ENCODE measurements around the gene PFDN2.
"Not testable (repeated sequence)": the region's sequence is repeated elsewhere in the genome, so short reads cannot be mapped to it uniquely, and the experiment has no call there.

PFDN2 gene

GRCh38 chr1:161080441-161081405 lies 37.1 kb downstream of the PFDN2 start:
- peak; percentile 20 for DNase-seq (ENCODE audit: low read depth, low spot score)

GRCh38 chr1:161079436-161080110 lies 38.3 kb downstream of the PFDN2 start:
- no peak for DNase-seq (ENCODE audit: low read depth, low spot score)

GRCh38 chr1:161077426-161077825 lies 40.4 kb downstream of the PFDN2 start:
- DNase-seq (ENCODE audit: low read depth, low spot score), result no peak

GRCh38 chr1:161076410-161076809 lies 41.4 kb downstream of the PFDN2 start:
- DNase-seq (ENCODE audit: low read depth, low spot score), result no peak

- no peak for DNase-seq (ENCODE audit: low read depth, low spot score)
Observed at GRCh38 chr1:161074676-161075368, 43.0 kb downstream of the PFDN2 start.

- DNase-seq (ENCODE audit: low read depth, low spot score), result no peak
Observed at GRCh38 chr1:161073474-161074121, 44.2 kb downstream of the PFDN2 start.

- DNase-seq (ENCODE audit: low read depth, low spot score), result no peak
Observed at GRCh38 chr1:161072751-161073449, 44.9 kb downstream of the PFDN2 start.

GRCh38 chr1:161071886-161072371 lies 45.9 kb downstream of the PFDN2 start:
- peak; percentile 36 for DNase-seq (ENCODE audit: low read depth, low spot score)

GRCh38 chr1:161070761-161071160 lies 47.1 kb downstream of the PFDN2 start:
- no peak for DNase-seq (ENCODE audit: low read depth, low spot score)

- DNase-seq (ENCODE audit: low read depth, low spot score), result no peak
Observed at GRCh38 chr1:161069731-161070270, 48.0 kb downstream of the PFDN2 start, which contains the start of gene ARHGAP30. Gene ARHGAP30 (minus strand): TSS chr1:161069891. CDS start chr1:161069624, 267 bp downstream.

- no peak for DNase-seq (ENCODE audit: low read depth, low spot score)
Observed at GRCh38 chr1:161069241-161069640, 48.6 kb downstream of the PFDN2 start.

DNA sequence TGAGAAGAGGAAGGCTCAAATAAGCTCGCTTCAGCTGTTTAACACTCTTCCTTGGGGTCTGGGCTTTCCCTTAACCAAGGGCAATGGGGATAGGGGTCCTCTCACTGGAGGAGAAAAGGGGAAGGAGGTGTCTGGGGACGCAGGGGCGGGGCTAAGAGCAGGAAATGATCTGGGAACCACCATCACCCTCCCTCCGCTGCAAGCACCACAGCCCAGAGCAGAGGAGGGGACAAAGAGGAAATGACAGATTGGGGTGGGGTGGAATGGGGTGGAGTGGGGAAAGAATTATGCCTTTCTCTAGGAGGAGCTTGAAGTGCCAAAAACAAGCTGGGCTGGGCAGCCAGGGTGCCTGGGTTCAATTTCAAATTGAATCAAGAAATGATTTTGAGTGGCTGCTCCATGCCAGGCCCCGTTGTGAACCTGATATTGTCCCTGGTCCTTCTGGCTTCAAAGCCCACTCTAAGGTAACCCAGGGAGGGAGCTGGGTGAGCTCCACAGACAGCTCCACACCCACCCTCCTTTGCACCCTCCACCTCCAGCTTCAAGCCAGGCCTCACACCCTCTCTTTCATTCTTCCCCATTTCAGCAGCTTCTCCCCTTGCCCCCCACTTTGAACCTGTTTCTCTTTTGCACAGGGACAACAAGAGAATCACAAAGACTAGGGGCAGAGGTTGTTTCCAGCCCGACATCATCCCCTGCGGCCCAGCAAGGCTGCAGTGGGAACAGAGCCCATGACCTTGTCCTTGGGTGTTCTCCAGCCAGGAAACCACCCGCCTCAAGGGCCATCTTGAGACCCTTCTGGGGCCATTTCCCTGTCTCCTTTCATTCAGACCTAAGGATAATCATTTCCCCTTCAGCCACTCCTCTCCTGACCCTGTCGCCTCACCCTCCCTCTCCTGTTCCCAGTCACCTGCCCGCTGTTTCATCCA lies 49.3 kb downstream of the PFDN2 start:
- no peak for DNase-seq (ENCODE audit: low read depth, low spot score)

GRCh38 chr1:161066694-161067093 lies 51.1 kb downstream of the PFDN2 start:
- DNase-seq (ENCODE audit: low read depth, low spot score), result no peak

DNA sequence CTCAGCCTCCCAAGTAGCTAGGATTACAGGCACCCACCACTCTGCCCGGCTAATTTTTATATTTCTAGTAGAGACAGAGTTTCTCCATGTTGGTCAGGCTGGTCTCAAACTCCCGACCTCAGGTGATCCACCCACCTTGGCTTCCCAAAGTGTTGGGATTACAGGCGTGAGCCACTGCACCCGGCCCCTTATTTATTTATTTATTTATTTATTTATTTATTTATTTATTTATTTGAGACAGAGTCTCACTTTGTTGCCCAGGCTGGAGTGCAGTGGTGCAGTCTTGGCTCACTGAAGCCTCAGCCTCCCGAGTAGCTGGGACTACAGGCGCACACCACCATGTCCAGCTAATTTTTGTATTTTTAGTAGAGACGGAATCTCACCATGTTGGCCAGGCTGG lies 52.2 kb downstream of the PFDN2 start:
- DNase-seq (ENCODE audit: low read depth, low spot score), result not testable (repeated sequence)

GRCh38 chr1:161063936-161064335 lies 53.9 kb downstream of the PFDN2 start:
- DNase-seq (ENCODE audit: low read depth, low spot score), result not testable (repeated sequence)

DNA sequence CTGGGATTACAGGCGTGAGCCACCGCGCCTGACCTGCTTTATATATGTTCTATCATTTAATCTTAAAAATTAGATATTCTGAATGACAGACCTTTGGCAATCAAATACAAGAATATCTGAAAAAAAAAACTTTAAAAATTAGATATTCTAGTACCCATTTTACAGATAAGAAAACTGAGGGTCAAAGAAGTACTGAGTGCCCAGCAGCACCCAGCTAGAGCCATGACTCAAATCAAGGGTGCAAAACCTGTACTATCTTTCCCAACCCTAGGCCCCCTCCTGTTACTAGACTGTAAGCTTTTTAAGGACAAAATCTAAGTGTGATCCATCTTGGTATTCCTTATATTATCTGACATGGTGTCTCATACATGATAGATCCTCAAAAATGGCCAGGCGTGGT lies 56.4 kb downstream of the PFDN2 start:
- no peak for DNase-seq (ENCODE audit: low read depth, low spot score)

GRCh38 chr1:161059293-161059692 lies 58.5 kb downstream of the PFDN2 start:
- no peak for DNase-seq (ENCODE audit: low read depth, low spot score)

DNA sequence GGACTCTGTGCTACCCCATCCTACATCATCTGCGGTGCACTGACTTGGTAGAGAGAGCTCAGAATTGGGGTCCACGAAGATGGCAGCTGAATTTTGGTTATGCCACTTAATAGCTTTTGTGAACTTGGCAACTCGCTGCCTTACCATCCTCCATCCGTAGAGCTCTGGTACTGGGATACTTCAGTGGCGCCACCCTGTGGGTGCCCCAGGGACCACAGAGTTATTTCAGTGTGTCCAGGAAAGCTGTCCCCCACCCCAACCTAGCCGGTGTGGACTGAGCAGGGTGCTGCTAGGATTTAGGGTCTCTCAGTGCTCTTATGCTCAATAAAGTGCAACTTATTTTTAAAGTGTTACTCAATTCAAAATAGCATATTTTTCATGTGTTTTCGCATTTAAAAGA lies 63.0 kb downstream of the PFDN2 start:
- no peak for DNase-seq (ENCODE audit: low read depth, low spot score)

DNA sequence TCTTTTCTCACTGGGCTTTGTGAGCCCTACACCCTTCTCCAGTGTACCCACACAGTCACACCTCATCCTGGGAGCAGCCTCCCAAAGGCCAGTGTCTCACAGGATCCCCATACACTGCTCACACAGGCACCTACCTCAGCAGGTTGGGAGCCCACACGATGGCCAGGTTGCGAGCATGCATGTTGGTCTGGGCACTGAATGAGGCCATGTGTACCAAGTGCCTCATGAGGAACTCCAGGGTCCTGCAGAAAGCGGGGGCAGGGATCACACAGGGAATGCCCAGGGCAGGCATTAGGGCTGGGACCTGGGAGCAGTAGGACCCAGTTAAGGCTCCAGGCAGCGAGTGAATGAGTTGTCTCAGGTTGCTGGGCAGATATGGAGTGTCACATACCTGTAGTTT lies 63.6 kb downstream of the PFDN2 start:
- no peak for DNase-seq (ENCODE audit: low read depth, low spot score)

Measured in astrocyte of the hippocampus (primary cell).